ENCODE results near the gene ALS2. TPM values are rescaled to one million over a fixed set of nuclear protein-coding genes. Genes with fewer than 3 reads are reported as not detected.
A peak's percentile ranks its signal among the peaks of the same experiment; 100 is the strongest.
"Not testable (repeated sequence)": the region's sequence is repeated elsewhere in the genome, so short reads cannot be mapped to it uniquely, and the experiment has no call there.

The ALS2 gene
- total RNA-seq, 1 donor from 2014 or later, result 54.0 TPM

DNA sequence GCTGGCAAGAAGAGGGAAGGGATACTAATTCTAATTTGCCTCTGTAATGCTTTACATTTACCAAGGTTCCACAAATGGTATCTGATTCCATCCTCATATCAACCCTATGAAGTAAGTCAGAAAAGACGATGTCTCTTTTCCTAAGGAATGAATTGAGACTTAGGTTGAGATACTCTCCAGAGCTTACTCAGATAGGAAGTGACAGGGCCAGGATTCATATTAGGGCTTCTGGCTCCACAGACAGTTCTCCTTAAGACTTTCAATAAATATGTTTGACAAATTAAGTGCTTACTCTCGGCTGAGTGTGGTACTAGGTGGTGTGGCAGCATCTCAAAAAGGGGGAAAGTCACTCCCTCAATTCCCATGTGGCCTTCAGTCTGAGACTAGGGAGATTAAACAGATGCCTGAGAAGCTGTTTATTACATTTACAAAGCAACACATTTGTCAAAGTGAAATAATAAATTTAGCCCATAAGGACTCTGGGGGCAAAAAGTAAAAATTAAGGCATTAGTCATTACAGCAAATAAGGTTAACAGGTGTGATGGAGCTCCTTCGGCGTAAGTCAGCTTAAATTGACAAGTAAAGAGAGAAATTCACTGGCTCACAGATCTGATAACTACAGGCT is 39.8 kb upstream of the ALS2 start:
- no peaks in the 10 kb centered on the region for H3K4me1 ChIP-seq (ENCODE audit: insufficient read depth, low read length)
- no peak overlapping the region for H3K27ac ChIP-seq (ENCODE audit: low read depth, low read length)
- DNase-seq (ENCODE audit: low read depth), result no peak
- no peaks in the 10 kb centered on the region for H3K36me3 ChIP-seq (ENCODE audit: insufficient read depth, low read length)
- peaks cover 7% of the 10 kb centered on the region for H3K36me3 Mint-ChIP-seq (ENCODE audit: low read depth, unreplicated experiment)
- H4K20me1 ChIP-seq (ENCODE audit: insufficient read depth, low read length), result no peaks in the 10 kb centered on the region
- H3K4me2 ChIP-seq (ENCODE audit: low read length), result no peak overlapping the region
- H3K9me3 ChIP-seq (ENCODE audit: insufficient read depth, low read depth, low read length), result no peaks in the 10 kb centered on the region
- no peak overlapping the region for H2AFZ ChIP-seq (ENCODE audit: low read depth, low read length)
- no peaks in the 10 kb centered on the region for H3K79me2 ChIP-seq (ENCODE audit: insufficient read depth, low read length)
- peak; percentile 81 for FAIRE-seq
- peaks cover under 1% of the 10 kb centered on the region for H3K4me1 Mint-ChIP-seq (ENCODE audit: low read depth, unreplicated experiment)
- no peak for TF ChIP-seq EZH2 (IDR thresholded peaks at IDR 0.05; ENCODE audit: insufficient read depth, low read length)
- TF ChIP-seq, protein P1, sequence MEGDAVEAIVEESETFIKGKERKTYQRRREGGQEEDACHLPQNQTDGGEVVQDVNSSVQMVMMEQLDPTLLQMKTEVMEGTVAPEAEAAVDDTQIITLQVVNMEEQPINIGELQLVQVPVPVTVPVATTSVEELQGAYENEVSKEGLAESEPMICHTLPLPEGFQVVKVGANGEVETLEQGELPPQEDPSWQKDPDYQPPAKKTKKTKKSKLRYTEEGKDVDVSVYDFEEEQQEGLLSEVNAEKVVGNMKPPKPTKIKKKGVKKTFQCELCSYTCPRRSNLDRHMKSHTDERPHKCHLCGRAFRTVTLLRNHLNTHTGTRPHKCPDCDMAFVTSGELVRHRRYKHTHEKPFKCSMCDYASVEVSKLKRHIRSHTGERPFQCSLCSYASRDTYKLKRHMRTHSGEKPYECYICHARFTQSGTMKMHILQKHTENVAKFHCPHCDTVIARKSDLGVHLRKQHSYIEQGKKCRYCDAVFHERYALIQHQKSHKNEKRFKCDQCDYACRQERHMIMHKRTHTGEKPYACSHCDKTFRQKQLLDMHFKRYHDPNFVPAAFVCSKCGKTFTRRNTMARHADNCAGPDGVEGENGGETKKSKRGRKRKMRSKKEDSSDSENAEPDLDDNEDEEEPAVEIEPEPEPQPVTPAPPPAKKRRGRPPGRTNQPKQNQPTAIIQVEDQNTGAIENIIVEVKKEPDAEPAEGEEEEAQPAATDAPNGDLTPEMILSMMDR (IDR thresholded peaks at IDR 0.05; ENCODE audit: insufficient read depth, low read depth, low read length), result no peak
- H3K27ac Mint-ChIP-seq (ENCODE audit: unreplicated experiment), result no peak overlapping the region
- no peaks in the 10 kb centered on the region for H3K27me3 Mint-ChIP-seq (ENCODE audit: low read depth, unreplicated experiment)
- no peak overlapping the region for H3K9ac ChIP-seq (ENCODE audit: low read length)
- H3K4me3 ChIP-seq (ENCODE audit: insufficient read depth, low read depth, low read length), result no peak overlapping the region
- peaks cover 2% of the 10 kb centered on the region for H3K9me3 Mint-ChIP-seq (ENCODE audit: unreplicated experiment)
- no peak overlapping the region for H3K4me3 Mint-ChIP-seq (ENCODE audit: unreplicated experiment)
- no peaks in the 10 kb centered on the region for H3K27me3 ChIP-seq (ENCODE audit: insufficient read depth, low read length)

- H3K4me3 ChIP-seq (ENCODE audit: insufficient read depth, low read depth, low read length), result no peak overlapping the region
- no peaks in the 10 kb centered on the region for H4K20me1 ChIP-seq (ENCODE audit: insufficient read depth, low read length)
- peaks cover under 1% of the 10 kb centered on the region for H3K9me3 Mint-ChIP-seq (ENCODE audit: unreplicated experiment)
- H3K9ac ChIP-seq (ENCODE audit: low read length), result no peak overlapping the region
- no peak for FAIRE-seq
- no peak overlapping the region for H2AFZ ChIP-seq (ENCODE audit: low read depth, low read length)
- no peak overlapping the region for H3K27ac ChIP-seq (ENCODE audit: low read depth, low read length)
- no peaks in the 10 kb centered on the region for H3K9me3 ChIP-seq (ENCODE audit: insufficient read depth, low read depth, low read length)
- H3K79me2 ChIP-seq (ENCODE audit: insufficient read depth, low read length), result no peaks in the 10 kb centered on the region
- no peaks in the 10 kb centered on the region for H3K27me3 ChIP-seq (ENCODE audit: insufficient read depth, low read length)
- peaks cover 5% of the 10 kb centered on the region for H3K36me3 Mint-ChIP-seq (ENCODE audit: low read depth, unreplicated experiment)
- H3K27me3 Mint-ChIP-seq (ENCODE audit: low read depth, unreplicated experiment), result no peaks in the 10 kb centered on the region
- TF ChIP-seq EZH2 (IDR thresholded peaks at IDR 0.05; ENCODE audit: insufficient read depth, low read length), result no peak
- DNase-seq (ENCODE audit: low read depth), result no peak
- H3K4me3 Mint-ChIP-seq (ENCODE audit: unreplicated experiment), result no peak overlapping the region
- no peaks in the 10 kb centered on the region for H3K4me1 ChIP-seq (ENCODE audit: insufficient read depth, low read length)
- H3K4me2 ChIP-seq (ENCODE audit: low read length), result no peak overlapping the region
- no peak overlapping the region for H3K27ac Mint-ChIP-seq (ENCODE audit: unreplicated experiment)
- no peaks in the 10 kb centered on the region for H3K36me3 ChIP-seq (ENCODE audit: insufficient read depth, low read length)
- no peaks in the 10 kb centered on the region for H3K4me1 Mint-ChIP-seq (ENCODE audit: low read depth, unreplicated experiment)
These were observed 36.2 kb upstream of the ALS2 start for GRCh38 chr2:201816657-201817575.

GRCh38 chr2:201813996-201814760 is 33.4 kb upstream of the ALS2 start:
- Histone ChIP-seq H3K9me3 (ENCODE audit: insufficient read depth, low read depth, low read length) (no peaks in the 10 kb centered on the region), H3K9ac (ENCODE audit: low read length) (no peak overlapping the region), H3K36me3 (ENCODE audit: insufficient read depth, low read length) (no peaks in the 10 kb centered on the region), H3K27ac (ENCODE audit: low read depth, low read length) (no peak overlapping the region), H3K79me2 (ENCODE audit: insufficient read depth, low read length) (no peaks in the 10 kb centered on the region), H4K20me1 (ENCODE audit: insufficient read depth, low read length) (no peaks in the 10 kb centered on the region), H3K4me2 (ENCODE audit: low read length) (no peak overlapping the region), H3K4me3 (ENCODE audit: insufficient read depth, low read depth, low read length) (no peak overlapping the region), H2AFZ (ENCODE audit: low read depth, low read length) (no peak overlapping the region), H3K4me1 (ENCODE audit: insufficient read depth, low read length) (no peaks in the 10 kb centered on the region), H3K27me3 (ENCODE audit: insufficient read depth, low read length) (no peaks in the 10 kb centered on the region)
- Mint-ChIP-seq H3K27me3 (ENCODE audit: low read depth, unreplicated experiment) (no peaks in the 10 kb centered on the region), H3K9me3 (ENCODE audit: unreplicated experiment) (no peaks in the 10 kb centered on the region), H3K27ac (ENCODE audit: unreplicated experiment) (no peak overlapping the region), H3K4me3 (ENCODE audit: unreplicated experiment) (no peak overlapping the region), H3K36me3 (ENCODE audit: low read depth, unreplicated experiment) (peaks cover 3% of the 10 kb centered on the region), H3K4me1 (ENCODE audit: low read depth, unreplicated experiment) (no peaks in the 10 kb centered on the region)
- no peak for DNase-seq (ENCODE audit: low read depth)
- FAIRE-seq, result no peak
- TF ChIP-seq, protein P1 (IDR thresholded peaks at IDR 0.05; ENCODE audit: insufficient read depth, low read depth, low read length), result no peak
- no peak for TF ChIP-seq EZH2 (IDR thresholded peaks at IDR 0.05; ENCODE audit: insufficient read depth, low read length)

GRCh38 chr2:201810604-201811003 is 29.9 kb upstream of the ALS2 start:
- not testable (repeated sequence) for H3K27ac Mint-ChIP-seq (ENCODE audit: unreplicated experiment); H3K36me3 ChIP-seq (ENCODE audit: insufficient read depth, low read length); H3K4me2 ChIP-seq (ENCODE audit: low read length); DNase-seq (ENCODE audit: low read depth); FAIRE-seq; H3K4me3 Mint-ChIP-seq (ENCODE audit: unreplicated experiment); H3K9ac ChIP-seq (ENCODE audit: low read length); H3K79me2 ChIP-seq (ENCODE audit: insufficient read depth, low read length); H3K9me3 Mint-ChIP-seq (ENCODE audit: unreplicated experiment); H4K20me1 ChIP-seq (ENCODE audit: insufficient read depth, low read length); H3K9me3 ChIP-seq (ENCODE audit: insufficient read depth, low read depth, low read length); H3K4me3 ChIP-seq (ENCODE audit: insufficient read depth, low read depth, low read length); H3K36me3 Mint-ChIP-seq (ENCODE audit: low read depth, unreplicated experiment); H2AFZ ChIP-seq (ENCODE audit: low read depth, low read length); H3K27ac ChIP-seq (ENCODE audit: low read depth, low read length); H3K27me3 ChIP-seq (ENCODE audit: insufficient read depth, low read length); H3K27me3 Mint-ChIP-seq (ENCODE audit: low read depth, unreplicated experiment)
- peaks cover 23% of the 10 kb centered on the region for H3K4me1 ChIP-seq (ENCODE audit: insufficient read depth, low read length)
- peaks cover 24% of the 10 kb centered on the region for H3K4me1 Mint-ChIP-seq (ENCODE audit: low read depth, unreplicated experiment)
